ENCODE results near the gene ST8SIA6.

Gene ST8SIA6

DNA sequence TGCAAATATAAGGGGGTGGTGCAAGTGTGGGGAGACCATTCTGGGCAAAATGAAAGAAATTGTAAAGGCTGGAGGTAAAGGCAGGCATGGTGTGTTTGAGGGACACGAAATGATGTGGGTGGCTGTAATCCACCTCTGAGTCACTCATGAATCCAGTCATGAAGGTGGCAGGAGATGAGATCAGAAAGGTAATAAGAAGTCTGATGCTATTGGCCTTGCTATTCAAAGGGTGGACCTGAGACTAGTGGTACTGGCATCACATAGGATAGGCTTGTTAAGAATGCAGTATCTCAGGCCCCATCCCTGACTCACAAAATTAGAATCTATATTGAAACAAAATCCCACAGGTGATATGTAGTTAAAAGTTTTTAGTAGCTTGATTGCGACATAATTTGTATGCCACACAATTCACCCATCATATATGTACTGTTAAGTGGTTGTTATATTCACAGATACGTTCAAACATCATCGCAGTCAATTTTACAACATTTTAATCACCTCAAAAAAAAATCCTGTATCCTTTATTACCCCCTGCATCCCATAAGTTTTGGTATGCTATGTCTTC is 85.6 kb downstream of the ST8SIA6 start:
- no peak for DNase-seq (ENCODE audit: low read depth)
- H3K4me3 ChIP-seq (ENCODE audit: low read depth, low read length) = no peak overlapping the region
- TF ChIP-seq, protein P1, sequence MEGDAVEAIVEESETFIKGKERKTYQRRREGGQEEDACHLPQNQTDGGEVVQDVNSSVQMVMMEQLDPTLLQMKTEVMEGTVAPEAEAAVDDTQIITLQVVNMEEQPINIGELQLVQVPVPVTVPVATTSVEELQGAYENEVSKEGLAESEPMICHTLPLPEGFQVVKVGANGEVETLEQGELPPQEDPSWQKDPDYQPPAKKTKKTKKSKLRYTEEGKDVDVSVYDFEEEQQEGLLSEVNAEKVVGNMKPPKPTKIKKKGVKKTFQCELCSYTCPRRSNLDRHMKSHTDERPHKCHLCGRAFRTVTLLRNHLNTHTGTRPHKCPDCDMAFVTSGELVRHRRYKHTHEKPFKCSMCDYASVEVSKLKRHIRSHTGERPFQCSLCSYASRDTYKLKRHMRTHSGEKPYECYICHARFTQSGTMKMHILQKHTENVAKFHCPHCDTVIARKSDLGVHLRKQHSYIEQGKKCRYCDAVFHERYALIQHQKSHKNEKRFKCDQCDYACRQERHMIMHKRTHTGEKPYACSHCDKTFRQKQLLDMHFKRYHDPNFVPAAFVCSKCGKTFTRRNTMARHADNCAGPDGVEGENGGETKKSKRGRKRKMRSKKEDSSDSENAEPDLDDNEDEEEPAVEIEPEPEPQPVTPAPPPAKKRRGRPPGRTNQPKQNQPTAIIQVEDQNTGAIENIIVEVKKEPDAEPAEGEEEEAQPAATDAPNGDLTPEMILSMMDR (IDR thresholded peaks at IDR 0.05; ENCODE audit: control insufficient read depth, extremely low read depth, insufficient read depth) = no peak

- H3K4me3 ChIP-seq (ENCODE audit: low read depth, low read length) = no peak overlapping the region
- TF ChIP-seq, protein P1 (IDR thresholded peaks at IDR 0.05; ENCODE audit: control insufficient read depth, extremely low read depth, insufficient read depth) = no peak
- no peak for DNase-seq (ENCODE audit: low read depth)
Measured at GRCh38 chr10:17366705-17367104, 87.7 kb downstream of the ST8SIA6 start.

DNA sequence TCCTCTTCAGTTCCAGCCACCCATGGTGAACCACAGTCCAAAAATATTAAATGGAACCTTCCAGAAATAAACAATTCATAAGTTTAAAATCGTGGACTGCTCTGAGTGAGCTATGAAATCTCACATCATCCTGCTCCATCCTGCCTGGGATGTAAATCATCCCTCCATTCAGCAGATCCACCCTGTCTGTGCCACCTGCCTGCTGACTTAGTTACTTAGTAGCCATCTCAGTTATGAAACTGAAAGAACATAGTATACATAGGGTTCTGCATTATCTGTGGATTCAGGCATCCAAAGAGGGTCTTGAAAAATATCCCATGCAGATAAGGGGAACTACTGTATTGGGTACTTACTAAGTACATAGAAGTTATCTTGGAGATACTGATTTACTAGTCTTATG is 89.0 kb downstream of the ST8SIA6 start:
- H3K4me3 ChIP-seq (ENCODE audit: low read depth, low read length) = no peak overlapping the region
- TF ChIP-seq, protein P1 (IDR thresholded peaks at IDR 0.05; ENCODE audit: control insufficient read depth, extremely low read depth, insufficient read depth) = no peak
- no peak for DNase-seq (ENCODE audit: low read depth)

GRCh38 chr10:17358461-17358860 is 95.9 kb downstream of the ST8SIA6 start:
- no peak overlapping the region for H3K4me3 ChIP-seq (ENCODE audit: low read depth, low read length)
- TF ChIP-seq, protein P1 (IDR thresholded peaks at IDR 0.05; ENCODE audit: control insufficient read depth, extremely low read depth, insufficient read depth) = no peak
- DNase-seq (ENCODE audit: low read depth) = no peak

DNA sequence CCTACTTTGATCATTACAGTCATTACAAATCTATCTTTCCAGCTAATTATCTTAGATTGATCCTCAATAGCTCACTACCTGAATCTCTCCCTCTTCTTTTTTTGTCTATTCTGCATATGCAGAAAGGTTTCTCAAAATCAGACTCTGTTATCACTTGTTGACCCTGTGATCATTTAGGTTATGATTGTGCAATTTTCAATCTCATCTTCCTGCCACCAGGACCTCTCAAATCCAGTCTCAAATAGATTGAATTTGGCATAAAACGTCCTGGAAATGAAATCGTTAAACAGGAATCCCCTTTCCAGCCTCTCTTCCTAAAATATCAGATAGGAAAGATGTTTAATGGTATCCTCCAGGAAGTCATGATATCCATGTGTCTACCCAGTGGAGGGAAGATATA is 96.6 kb downstream of the ST8SIA6 start:
- DNase-seq (ENCODE audit: low read depth) = no peak
- peak overlapping the region; percentile 19; the same call in 1 of the 2 replicates for H3K4me3 ChIP-seq (ENCODE audit: low read depth, low read length)
- TF ChIP-seq, protein P1 (IDR thresholded peaks at IDR 0.05; ENCODE audit: control insufficient read depth, extremely low read depth, insufficient read depth) = no peak

DNA sequence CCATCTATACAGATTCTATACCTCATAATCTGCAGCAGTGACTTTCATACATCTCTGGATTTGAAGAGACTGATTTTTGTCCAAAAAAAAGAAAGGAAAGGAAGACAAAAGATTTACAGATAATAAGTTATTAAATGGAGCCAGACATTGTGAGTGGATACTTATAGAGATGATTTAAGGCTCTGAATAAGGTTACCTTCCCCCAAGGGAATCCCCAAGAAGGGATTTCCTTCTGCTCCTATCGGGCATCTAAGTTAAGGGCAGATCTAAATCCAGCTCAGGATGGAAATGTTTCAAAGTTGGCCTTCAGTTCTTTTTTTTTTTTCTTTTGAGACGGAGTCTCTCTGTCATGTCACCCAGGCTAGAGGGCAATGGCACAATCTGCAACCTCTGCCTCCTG is 97.6 kb downstream of the ST8SIA6 start:
- no peak overlapping the region for H3K4me3 ChIP-seq (ENCODE audit: low read depth, low read length)
- no peak for DNase-seq (ENCODE audit: low read depth)
- TF ChIP-seq, protein P1 (IDR thresholded peaks at IDR 0.05; ENCODE audit: control insufficient read depth, extremely low read depth, insufficient read depth) = no peak

- TF ChIP-seq, protein P1 (IDR thresholded peaks at IDR 0.05; ENCODE audit: control insufficient read depth, extremely low read depth, insufficient read depth) = no peak
- no peak for DNase-seq (ENCODE audit: low read depth)
- no peak overlapping the region for H3K4me3 ChIP-seq (ENCODE audit: low read depth, low read length)
Measured at GRCh38 chr10:17354781-17355180, 99.6 kb downstream of the ST8SIA6 start.

Data from LNCaP clone FGC (cell line).